Immature natural killer cell (primary cell): ENCODE data around the gene RALGPS1. TPM values are rescaled to one million over a fixed set of nuclear protein-coding genes. Genes with fewer than 3 reads are reported as not detected.
A peak's percentile ranks its signal among the peaks of the same experiment; 100 is the strongest.

Experiments
- DNase-seq, 3 donors: peaks; one replicate each; pipeline ENCODE4 v3.0.0; 2022; ENCODE audit warnings: mixed read lengths in 1 of 3
- H3K27ac Mint-ChIP-seq, 6 donors: one replicate each; pipeline ENCODE4 v1.8.0; 2020; ENCODE audit warnings: mixed read lengths in 6 of 6, mild to moderate bottlenecking in 5 of 6, inconsistent platforms in 4 of 6, moderate library complexity in 3 of 6
- H3K27me3 Mint-ChIP-seq, 3 donors: one replicate each; pipeline ENCODE4 v1.8.0; 2020 to 2021; ENCODE audit warnings: low read depth in 3 of 3, mild to moderate bottlenecking in 3 of 3, mixed read lengths in 3 of 3, moderate library complexity in 3 of 3, inconsistent platforms in 1 of 3
- H3K36me3 Mint-ChIP-seq, 3 donors: one replicate each; pipeline ENCODE4 v1.8.0; 2020; ENCODE audit warnings: mixed read lengths in 3 of 3, inconsistent platforms in 2 of 3, mild to moderate bottlenecking in 2 of 3
- H3K4me1 Mint-ChIP-seq, 2 donors: one replicate each; pipeline ENCODE4 v1.8.0; 2020; ENCODE audit warnings: inconsistent platforms in 2 of 2, mild to moderate bottlenecking in 2 of 2, mixed read lengths in 2 of 2, moderate library complexity in 1 of 2
- H3K4me3 Mint-ChIP-seq, 5 donors: one replicate each; pipeline ENCODE4 v1.8.0; 2020; ENCODE audit warnings: mild to moderate bottlenecking in 5 of 5, mixed read lengths in 5 of 5, inconsistent platforms in 3 of 5, moderate library complexity in 3 of 5
- H3K9me3 Mint-ChIP-seq, 6 donors: one replicate each; pipeline ENCODE4 v1.8.0; 2020; ENCODE audit warnings: mild to moderate bottlenecking in 6 of 6, mixed read lengths in 6 of 6, inconsistent platforms in 4 of 6, moderate library complexity in 3 of 6
- polyA plus RNA-seq, 3 donors: library from polyadenylated mRNA; unstranded; fragments of 300-500 nt; fragmentation: Illumina TruSeq; gene quantifications; one replicate each; pipeline ENCODE4 v1.2.3, GENCODE V29; 2021

RALGPS1 gene
- polyA plus RNA-seq, 3 donors from 2014 or later, result 2.6 to 3.4 (median 2.9) TPM

DNA sequence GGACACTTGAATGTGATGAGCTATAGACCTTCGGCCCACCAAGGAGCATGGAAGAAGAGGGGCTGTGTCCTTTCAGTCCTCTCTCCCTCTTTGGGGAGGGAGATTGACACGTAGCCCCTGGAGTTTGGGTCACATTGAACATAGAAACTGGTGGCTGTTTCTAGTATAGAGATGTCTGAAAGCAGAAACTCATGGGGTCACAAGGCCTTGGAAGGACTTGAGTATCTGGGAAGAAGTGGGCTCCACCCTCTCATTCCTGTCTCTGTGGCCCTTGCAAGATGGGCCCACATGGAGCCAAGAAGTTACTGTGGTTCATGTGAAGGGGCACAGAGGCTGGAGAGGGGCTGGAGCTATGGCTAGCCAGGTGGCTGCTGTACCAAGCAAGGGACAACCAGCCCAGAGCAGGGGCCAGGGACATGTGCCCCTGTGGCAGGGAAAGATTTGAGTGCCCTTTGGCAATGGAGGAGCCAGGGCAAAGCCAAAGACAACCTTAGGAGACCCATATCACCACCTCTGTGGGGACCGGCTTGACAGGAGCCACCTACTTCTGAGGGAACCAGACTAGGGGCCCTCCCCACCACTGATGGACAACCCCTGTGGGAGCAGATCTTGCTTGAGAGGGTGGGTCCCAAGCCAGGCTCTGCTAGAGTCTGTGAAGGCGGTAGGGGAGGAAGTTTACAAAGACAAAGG is 220.6 kb downstream of the RALGPS1 start:
- Mint-ChIP-seq H3K4me3 (no peak overlapping the region), H3K4me1 (no peaks in the 10 kb centered on the region), H3K36me3 (peaks cover 0 to 4% (median 0%) of the 10 kb centered on the region in 3 donors), H3K27me3 (peaks cover 0 to 3% (median 0%) of the 10 kb centered on the region in 3 donors), H3K9me3 (no peaks in the 10 kb centered on the region), H3K27ac (no peak overlapping the region)
- DNase-seq, result no peak

DNA sequence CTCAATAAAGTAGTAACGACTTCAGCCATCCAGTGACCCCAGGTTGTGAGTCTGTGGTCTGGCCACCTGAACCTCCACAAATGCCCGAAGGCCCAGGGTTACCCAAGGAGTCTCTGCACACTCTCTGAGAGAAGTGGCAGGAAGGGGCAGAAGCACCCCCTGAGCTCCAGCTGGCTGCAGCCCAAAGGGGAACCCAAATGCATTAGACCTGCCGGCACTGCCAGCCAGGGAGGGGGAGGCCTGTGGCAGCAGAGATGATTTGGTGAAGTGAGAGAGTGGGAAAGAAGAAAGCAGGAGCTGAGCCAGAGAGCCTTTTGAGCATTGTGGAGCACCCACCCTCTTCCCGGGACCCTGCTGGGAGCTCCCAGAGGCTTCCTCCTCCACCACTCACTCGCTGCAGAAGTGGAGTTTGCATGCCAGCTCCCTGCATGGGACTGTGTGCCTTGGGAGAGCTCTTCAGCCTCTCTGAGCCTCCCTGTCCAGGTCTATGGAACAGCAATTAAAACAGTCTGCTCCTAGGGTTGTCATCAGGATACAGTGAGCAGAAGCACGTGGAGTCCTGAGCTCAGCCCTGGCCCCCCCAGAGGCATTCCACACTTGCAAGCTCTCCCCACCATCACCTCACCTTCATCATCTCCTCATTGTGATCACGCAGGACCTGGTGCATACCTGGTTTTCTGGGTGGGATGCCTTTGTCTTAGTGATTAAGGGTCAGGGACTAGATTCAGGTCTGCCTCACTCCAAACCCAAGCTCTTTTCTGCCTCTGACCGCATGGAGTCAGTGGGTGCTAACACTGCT is 221.7 kb downstream of the RALGPS1 start:
- Mint-ChIP-seq H3K4me3 (no peak overlapping the region), H3K9me3 (no peaks in the 10 kb centered on the region), H3K4me1 (no peaks in the 10 kb centered on the region), H3K27ac (no peak overlapping the region), H3K27me3 (peaks cover 0 to 3% (median 2%) of the 10 kb centered on the region in 3 donors), H3K36me3 (peaks cover 0 to 4% (median 3%) of the 10 kb centered on the region in 3 donors)
- DNase-seq, result no peak

DNA sequence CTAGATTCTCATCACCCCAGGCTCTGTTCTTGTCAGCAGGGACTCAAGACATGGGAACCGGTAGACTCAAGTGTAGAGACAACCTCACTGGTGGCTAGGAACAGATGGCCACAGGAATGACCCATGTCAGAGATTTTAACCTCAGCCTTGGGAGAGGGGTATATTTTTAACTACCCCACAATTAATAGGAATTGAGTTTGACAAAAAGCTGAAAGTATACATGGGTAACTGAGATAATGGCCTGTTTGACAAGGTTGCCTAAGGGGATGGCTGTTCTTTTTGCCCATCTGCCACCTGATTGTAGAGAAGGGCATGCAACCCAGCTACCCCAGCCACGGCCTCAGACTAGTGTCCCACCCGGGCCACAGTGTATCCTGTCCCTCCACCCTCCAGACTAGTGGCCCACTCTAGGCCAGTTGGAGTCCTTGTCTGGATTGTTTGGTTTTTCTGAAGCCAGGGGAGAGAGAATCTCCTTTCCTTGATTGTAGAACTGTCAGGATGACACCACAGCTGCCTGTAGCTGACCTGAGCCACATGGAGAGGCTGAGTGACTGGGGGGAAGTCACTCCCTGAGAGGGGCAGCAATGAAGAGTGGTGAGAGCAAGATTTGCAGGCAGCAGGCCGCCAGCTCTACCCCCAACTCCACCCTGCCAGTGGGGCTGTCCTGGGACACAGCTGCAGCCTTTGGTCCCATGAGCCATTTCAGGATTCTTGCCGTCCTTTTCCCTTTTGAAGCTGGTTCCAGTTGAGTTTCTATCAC is 222.5 kb downstream of the RALGPS1 start:
- Mint-ChIP-seq H3K9me3 (no peaks in the 10 kb centered on the region), H3K27me3 (peaks cover 0 to 3% (median 2%) of the 10 kb centered on the region in 3 donors), H3K36me3 (peaks cover 0 to 4% (median 3%) of the 10 kb centered on the region in 3 donors), H3K4me3 (no peak overlapping the region), H3K27ac (no peak overlapping the region), H3K4me1 (no peaks in the 10 kb centered on the region)
- no peak for DNase-seq

DNA sequence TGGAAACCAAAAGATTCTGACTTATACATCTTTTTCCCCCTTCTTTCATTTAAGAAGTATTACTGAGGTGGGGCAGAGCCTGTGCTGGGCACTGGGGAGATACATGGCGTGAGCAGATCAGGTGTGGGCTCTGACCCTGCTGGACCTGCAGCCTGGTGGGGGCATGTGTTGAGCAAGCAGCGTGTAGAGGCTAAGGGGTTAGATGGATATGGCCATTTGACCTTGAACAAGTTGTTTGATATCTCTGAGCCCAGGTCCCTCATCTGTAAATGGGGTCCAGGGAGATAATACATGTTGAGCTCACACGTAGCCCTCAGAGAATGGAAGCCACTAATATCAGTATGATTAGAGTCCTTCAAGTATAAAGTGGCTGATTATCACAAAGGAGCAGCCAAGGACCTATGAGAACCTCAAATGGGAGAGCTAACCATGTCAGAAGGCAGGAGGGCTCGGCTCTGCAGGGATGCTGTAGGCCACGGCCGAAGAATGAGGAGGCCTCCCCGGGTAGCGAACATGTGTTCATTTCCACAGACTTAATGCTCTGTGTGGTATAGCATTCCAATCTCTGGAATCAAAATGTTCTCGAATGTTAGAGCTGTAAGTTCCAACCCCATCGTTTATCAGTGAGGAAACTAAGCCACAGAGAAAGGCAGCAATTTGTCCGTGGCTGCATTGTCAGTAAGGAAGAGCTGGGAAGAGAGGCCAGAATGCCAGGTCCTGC is 223.2 kb downstream of the RALGPS1 start:
- no peak for DNase-seq
- Mint-ChIP-seq H3K4me1 (no peaks in the 10 kb centered on the region), H3K36me3 (peaks cover 0 to 4% (median 3%) of the 10 kb centered on the region in 3 donors), H3K4me3 (no peak overlapping the region), H3K27me3 (peaks cover 0 to 3% (median 2%) of the 10 kb centered on the region in 3 donors), H3K9me3 (no peaks in the 10 kb centered on the region), H3K27ac (no peak overlapping the region)

DNA sequence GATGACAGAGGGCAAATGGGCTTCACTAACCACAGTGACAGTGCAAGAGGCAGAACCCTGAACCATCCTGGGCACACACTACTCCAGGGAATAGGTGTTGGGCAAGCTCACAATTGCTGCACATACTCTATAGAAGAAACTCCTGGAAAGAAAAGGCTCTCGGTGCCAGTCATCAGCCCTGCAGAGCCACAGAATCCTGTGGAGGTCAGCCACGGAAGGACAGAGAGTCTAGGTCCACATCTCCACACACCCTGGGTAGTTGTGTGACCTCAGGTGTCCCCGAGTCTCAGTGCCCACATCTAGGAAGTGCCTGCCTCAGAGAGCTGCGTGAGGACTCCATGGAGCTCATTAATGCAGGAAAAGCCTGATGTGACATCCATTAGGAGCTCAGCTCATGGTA is 223.9 kb downstream of the RALGPS1 start:
- Mint-ChIP-seq H3K27ac (no peak overlapping the region), H3K27me3 (peaks cover 0 to 3% (median 2%) of the 10 kb centered on the region in 3 donors), H3K9me3 (no peaks in the 10 kb centered on the region), H3K4me1 (no peaks in the 10 kb centered on the region), H3K36me3 (peaks cover 0 to 4% (median 3%) of the 10 kb centered on the region in 3 donors), H3K4me3 (no peak overlapping the region)
- no peak for DNase-seq

DNA sequence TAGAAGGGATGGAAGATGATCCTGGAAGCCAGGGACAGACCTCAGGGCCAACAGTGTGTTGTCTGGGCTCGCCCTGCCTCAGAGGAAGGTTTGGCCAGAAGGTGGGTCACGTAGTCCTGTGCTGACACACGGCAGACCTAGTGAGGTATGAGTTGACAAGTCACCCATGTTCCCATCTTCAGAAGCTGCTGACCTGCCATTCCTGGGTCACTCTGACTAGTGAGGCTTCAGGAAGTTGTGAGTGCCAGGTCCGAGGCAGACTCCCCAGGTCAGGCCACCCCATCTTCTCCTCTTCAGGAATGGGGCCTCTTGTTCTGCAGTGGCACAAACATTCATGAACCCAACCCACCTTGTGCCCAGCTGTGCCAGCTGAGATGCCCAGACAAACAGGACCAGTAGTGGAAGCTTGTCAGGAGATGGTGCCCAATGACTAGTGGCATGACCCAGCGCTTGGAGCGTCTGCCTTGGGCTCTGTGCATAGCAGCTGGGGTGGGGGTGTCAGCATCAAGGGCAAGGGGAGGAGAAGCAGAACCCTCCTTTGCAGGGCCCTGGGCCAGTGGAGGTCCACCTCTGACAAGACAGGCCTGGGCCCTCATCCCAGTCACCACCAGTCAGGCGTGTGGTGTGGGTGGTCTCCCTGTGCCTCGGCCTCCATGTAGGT is 224.6 kb downstream of the RALGPS1 start:
- Mint-ChIP-seq H3K4me3 (no peak overlapping the region), H3K9me3 (no peaks in the 10 kb centered on the region), H3K27ac (peak overlapping the region in 1 of 6 donors; percentile 49), H3K4me1 (no peaks in the 10 kb centered on the region), H3K36me3 (peaks cover 0 to 3% (median 2%) of the 10 kb centered on the region in 3 donors), H3K27me3 (peaks cover 0 to 4% (median 3%) of the 10 kb centered on the region in 3 donors)
- DNase-seq, result no peak

DNA sequence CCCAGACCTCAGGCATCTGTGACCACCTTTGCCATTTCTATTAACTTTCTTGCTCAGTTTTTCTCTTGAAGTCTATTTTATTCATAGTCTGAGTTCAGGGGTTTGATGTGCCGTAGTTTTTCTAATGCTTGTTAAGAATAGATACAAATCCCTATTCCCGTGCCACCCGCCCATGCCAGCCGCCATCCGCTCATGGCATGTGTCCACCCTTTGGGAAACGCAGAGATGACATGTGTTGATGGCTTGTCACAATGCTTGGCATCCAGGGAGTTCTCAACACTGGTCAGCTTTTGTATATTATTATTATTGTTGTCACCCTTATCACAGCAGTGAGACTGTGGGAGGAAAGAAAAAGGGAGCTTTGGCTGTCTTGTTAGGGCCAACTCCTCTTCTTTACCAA is 225.2 kb downstream of the RALGPS1 start:
- H3K27ac Mint-ChIP-seq, result peak overlapping the region in 1 of 6 donors; percentile 49
- no peak overlapping the region for H3K4me3 Mint-ChIP-seq
- no peak for DNase-seq
- H3K4me1 Mint-ChIP-seq, result no peaks in the 10 kb centered on the region
- no peaks in the 10 kb centered on the region for H3K9me3 Mint-ChIP-seq
- peaks cover 0 to 4% (median 3%) of the 10 kb centered on the region in 3 donors for H3K27me3 Mint-ChIP-seq
- peaks cover 0 to 3% (median 0%) of the 10 kb centered on the region in 3 donors for H3K36me3 Mint-ChIP-seq

DNA sequence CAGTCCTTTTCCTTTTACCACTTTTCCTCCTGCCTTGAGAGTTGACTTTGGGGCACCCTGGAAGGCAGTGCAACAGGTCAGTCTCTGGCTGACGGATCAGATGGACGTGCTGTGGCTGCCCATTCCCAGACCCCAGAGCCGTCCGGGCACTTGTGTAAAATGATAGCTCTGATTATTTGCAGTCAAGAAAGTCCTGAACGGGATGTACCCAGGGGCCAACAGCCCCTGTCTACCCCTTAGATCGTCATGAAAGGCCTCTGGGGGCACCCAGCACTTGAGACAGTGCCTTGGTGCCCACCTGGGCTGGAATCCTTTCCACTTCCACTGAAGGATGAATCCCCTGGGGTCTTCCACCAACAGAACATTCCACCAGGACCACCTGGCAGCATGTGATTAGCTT is 225.6 kb downstream of the RALGPS1 start:
- Mint-ChIP-seq H3K4me1 (no peaks in the 10 kb centered on the region), H3K27me3 (peaks cover 0 to 4% (median 3%) of the 10 kb centered on the region in 3 donors), H3K36me3 (peaks cover 0 to 3% (median 0%) of the 10 kb centered on the region in 3 donors), H3K9me3 (no peaks in the 10 kb centered on the region), H3K27ac (peak overlapping the region in 1 of 6 donors; percentile 49), H3K4me3 (no peak overlapping the region)
- DNase-seq, result no peak

DNA sequence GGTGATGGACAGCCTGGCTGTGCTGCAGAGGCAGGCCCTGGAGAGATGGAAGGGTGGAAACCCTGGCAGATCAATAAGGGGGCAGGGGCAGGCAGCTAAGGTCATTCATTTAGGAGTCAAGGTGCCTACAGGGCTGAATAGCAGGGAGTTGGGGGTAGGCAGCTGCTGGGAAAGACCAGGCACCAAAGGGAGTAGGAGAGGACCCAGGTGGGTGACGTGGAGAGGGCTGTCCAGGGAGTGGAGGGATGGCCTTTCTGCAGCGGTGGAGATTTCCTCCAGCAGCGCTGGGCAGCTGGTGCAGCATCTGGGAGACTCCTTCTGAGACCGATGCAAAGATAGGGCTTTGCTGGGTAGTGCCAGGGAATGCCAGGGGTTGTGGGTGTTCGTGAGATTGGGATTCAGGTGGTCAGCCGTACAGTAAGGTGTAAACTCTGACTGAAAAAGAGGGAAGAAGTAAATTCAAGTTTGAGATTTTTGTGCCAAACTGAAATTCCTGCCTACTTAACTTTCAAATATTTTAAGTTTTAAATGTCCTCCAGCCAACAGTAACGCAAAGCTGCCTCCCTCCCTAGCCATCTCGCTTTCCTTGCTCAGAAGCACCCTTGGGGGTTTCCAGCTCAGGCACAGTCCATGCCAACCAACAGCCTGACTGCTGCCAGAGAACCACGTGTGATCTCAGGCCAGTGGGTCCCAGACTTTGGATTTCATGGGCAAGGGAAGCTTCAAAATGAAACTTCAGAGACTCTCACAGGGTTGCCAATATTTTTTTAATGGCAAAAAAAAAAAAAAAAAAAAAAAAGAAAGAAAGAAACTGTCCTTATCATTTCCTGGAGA is 226.5 kb downstream of the RALGPS1 start:
- Mint-ChIP-seq H3K4me3 (no peak overlapping the region), H3K27ac (peak overlapping the region in 2 of 6 donors; percentile 7 to 56), H3K4me1 (no peaks in the 10 kb centered on the region), H3K36me3 (peaks cover 0 to 3% (median 0%) of the 10 kb centered on the region in 3 donors), H3K9me3 (no peaks in the 10 kb centered on the region), H3K27me3 (peaks cover 0 to 4% (median 1%) of the 10 kb centered on the region in 3 donors)
- no peak for DNase-seq

DNA sequence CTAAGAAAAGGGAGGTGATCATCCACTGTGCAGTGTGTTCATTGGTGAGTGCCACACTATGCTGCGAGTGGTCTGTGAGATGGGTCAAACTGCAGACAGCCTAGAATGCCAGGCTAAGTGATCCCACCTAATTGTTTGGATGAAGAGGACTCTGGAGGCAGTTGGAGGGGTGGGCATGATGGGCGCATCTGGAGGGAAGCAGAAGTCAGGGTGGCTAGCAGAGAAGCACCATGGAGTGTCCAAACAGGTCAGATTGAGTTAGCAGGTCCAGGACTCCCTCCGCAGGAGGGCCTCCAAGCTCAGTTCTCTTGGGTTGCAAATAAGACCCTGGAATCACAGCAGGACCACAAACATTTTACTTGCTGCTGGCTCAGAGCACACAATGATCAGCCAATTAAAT is 227.7 kb downstream of the RALGPS1 start:
- no peaks in the 10 kb centered on the region for H3K9me3 Mint-ChIP-seq
- H3K27ac Mint-ChIP-seq, result no peak overlapping the region
- peaks cover 0 to 3% (median 0%) of the 10 kb centered on the region in 3 donors for H3K36me3 Mint-ChIP-seq

DNA sequence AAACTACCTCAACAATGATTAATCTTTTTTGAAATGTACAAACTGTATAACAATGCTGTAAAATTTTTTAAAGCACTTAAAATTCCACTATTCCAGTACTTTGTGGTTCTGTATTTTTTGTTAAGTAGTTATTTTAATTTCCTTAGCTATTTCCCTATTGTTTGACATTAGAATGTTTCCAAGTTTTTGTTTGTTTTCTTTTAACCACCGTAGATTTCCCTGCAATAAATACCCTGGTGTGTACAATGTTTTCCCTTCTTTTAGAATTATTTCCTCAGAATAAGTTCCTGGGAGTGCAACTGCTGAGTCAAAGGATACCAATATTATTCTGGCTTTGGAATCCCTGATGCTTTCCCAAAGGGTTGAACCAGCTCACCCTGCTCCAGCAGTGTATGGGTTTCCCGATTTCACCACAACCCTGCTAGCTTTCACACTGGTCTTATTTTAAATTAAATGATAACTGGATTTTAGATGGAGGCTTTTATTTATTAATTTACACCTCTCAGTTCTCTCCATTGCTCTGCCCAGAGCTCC is 228.4 kb downstream of the RALGPS1 start:
- Mint-ChIP-seq H3K36me3 (peaks cover 0 to 3% (median 0%) of the 10 kb centered on the region in 3 donors), H3K9me3 (no peaks in the 10 kb centered on the region), H3K4me1 (no peaks in the 10 kb centered on the region), H3K4me3 (no peak overlapping the region), H3K27me3 (peaks cover 0 to 4% (median 4%) of the 10 kb centered on the region in 3 donors), H3K27ac (no peak overlapping the region)
- no peak for DNase-seq

More for the DNA sequence above, 227.7 kb downstream of the RALGPS1 start:
- Mint-ChIP-seq H3K4me1 (no peaks in the 10 kb centered on the region), H3K27me3 (peaks cover 0 to 4% (median 4%) of the 10 kb centered on the region in 3 donors), H3K4me3 (no peak overlapping the region)
- no peak for DNase-seq

DNA sequence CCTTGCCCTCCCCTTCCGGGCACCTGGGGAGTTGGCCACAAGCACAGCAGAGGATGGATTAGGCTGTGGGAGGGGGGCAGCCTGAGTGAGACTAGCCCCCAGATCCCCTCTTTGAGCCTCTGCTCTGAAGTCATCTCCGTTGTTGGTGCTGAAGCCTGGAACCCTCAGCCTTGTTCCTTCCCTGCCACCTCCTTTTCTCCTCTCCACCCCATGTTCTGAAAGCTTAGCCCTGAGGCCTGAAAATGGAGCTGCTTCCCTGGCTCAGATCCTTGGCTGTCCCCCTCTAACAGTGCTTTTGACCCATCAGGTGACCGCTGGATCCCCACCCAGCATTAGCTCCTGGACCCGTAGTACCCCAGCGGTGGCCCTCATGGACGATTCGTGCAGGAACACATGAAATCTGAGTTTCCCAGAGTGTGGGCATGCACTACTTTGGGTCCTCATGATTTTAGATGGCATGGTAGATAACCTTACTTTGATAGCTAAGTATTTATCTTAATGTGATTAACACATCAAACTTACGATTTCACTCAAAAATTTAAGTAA is 229.4 kb downstream of the RALGPS1 start:
- Mint-ChIP-seq H3K27ac (peak overlapping the region in 1 of 6 donors; percentile 60), H3K9me3 (no peaks in the 10 kb centered on the region), H3K36me3 (peaks cover 0 to 3% (median 0%) of the 10 kb centered on the region in 3 donors), H3K4me1 (no peaks in the 10 kb centered on the region), H3K4me3 (no peak overlapping the region), H3K27me3 (peaks cover 0 to 4% (median 4%) of the 10 kb centered on the region in 3 donors)
- DNase-seq, result no peak
